Measurements from ENCODE around the gene SLC16A11. TPM values are rescaled to one million over a fixed set of nuclear protein-coding genes. Genes with fewer than 3 reads are reported as not detected.

The SLC16A11 gene
- total RNA-seq, 4 donors from 2014 or later, result 0.31 to 0.78 TPM; not detected in 2

DNA sequence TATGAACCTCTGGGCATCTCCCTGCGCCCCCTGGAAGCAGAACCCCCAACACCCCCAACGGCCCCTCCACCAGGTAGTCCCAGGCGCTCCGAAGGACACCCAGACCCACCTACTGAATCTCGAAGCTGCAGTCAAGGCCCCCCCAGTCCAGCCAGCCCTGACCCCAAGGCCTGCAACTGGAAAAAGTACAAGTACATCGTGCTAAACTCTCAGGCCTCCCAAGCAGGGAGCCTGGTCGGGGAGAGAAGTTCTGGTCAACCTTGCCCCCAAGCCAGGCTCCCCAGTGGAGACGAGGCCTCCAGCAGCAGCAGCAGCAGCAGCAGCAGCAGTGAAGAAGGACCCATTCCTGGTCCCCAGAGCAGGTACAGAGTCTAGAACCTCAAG lies 19.5 kb downstream of the SLC16A11 start:
- Histone ChIP-seq H3K4me1 (peaks cover 20 to 24% of the 10 kb centered on the region in 2 donors), H3K27ac (peak overlapping the region in 3 of 4 donors; percentile 42 to 99 (median 65)), H3K9me3 (no peaks in the 10 kb centered on the region), H3K4me3 (peak overlapping the region in 3 of 4 donors; percentile 11 to 45 (median 35)), H3K36me3 (no peaks in the 10 kb centered on the region), H3K27me3 (peaks cover 14 to 16% (median 15%) of the 10 kb centered on the region in 3 donors)
- TF ChIP-seq, protein P1, sequence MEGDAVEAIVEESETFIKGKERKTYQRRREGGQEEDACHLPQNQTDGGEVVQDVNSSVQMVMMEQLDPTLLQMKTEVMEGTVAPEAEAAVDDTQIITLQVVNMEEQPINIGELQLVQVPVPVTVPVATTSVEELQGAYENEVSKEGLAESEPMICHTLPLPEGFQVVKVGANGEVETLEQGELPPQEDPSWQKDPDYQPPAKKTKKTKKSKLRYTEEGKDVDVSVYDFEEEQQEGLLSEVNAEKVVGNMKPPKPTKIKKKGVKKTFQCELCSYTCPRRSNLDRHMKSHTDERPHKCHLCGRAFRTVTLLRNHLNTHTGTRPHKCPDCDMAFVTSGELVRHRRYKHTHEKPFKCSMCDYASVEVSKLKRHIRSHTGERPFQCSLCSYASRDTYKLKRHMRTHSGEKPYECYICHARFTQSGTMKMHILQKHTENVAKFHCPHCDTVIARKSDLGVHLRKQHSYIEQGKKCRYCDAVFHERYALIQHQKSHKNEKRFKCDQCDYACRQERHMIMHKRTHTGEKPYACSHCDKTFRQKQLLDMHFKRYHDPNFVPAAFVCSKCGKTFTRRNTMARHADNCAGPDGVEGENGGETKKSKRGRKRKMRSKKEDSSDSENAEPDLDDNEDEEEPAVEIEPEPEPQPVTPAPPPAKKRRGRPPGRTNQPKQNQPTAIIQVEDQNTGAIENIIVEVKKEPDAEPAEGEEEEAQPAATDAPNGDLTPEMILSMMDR (IDR thresholded peaks at IDR 0.05 in 4 of 5, conservative IDR thresholded peaks at IDR 0.05 in 1 of 5), result no peak
- TF ChIP-seq POLR2A (IDR thresholded peaks at IDR 0.05), result no peak
- intact Hi-C loops (cut with DNase I; ENCODE audit: low total_unique reads), result loop anchor here (10.0 kb wide), 1 partner anchor 460 kb away; the partner anchor contains the start of genes POLR2A and SLC35G6
- ATAC-seq, result no peak
- in situ Hi-C loops (cut with MboI; ENCODE audit: low sequenced_read_pairs in 4 of 4), result loop anchor here (25.0 kb wide), 2 partner anchors 362 to 387 kb away; partner anchors contain the start of genes C17orf100 (in 3 of the 4), MED31 (in 3 of the 4), KIAA0753 (in 1 of the 4) and TXNDC17 (in 1 of the 4)
- DNase-seq, result no peak

DNA sequence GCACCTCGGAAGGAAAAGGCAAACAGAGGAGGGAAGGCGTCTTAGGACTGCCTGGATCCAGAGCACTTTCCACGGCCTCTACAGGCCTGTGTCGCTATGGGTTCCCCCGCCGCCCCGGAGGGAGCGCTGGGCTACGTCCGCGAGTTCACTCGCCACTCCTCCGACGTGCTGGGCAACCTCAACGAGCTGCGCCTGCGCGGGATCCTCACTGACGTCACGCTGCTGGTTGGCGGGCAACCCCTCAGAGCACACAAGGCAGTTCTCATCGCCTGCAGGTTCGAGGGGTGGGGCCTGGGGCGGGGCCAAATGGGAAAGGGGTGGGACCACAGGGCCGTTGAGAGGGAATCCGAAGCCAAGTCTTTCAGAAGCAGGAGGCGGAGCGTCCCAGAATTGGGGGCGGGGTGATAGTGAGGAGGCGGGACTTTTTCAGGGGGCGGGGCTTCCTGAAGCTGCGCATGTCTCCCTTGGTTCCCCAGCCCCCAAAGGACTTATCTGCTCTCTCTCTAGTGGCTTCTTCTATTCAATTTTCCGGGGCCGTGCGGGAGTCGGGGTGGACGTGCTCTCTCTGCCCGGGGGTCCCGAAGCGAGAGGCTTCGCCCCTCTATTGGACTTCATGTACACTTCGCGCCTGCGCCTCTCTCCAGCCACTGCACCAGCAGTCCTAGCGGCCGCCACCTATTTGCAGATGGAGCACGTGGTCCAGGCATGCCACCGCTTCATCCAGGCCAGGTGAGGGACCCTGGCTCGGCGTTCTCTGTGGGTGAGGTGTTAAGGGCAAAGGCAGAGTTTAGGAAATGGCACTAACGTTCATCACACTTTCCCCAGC lies 20.1 kb downstream of the SLC16A11 start:
- TF ChIP-seq, protein P1 (IDR thresholded peaks at IDR 0.05 in 4 of 5, conservative IDR thresholded peaks at IDR 0.05 in 1 of 5), result no peak
- TF ChIP-seq POLR2A (IDR thresholded peaks at IDR 0.05), result peak; percentile 65 to 78
- Histone ChIP-seq H3K36me3 (no peaks in the 10 kb centered on the region), H3K27me3 (peaks cover 14 to 16% (median 15%) of the 10 kb centered on the region in 3 donors), H3K9me3 (no peaks in the 10 kb centered on the region), H3K4me3 (peak overlapping the region; percentile 35 to 56 (median 44)), H3K27ac (peak overlapping the region; percentile 93 to 99 (median 96)), H3K4me1 (peaks cover 17 to 30% of the 10 kb centered on the region in 2 donors)
- in situ Hi-C loops (cut with MboI; ENCODE audit: low sequenced_read_pairs in 4 of 4), result loop anchor here (25.0 kb wide), 2 partner anchors 361 to 386 kb away; partner anchors contain the start of genes C17orf100 (in 3 of the 4), MED31 (in 3 of the 4), KIAA0753 (in 1 of the 4) and TXNDC17 (in 1 of the 4)
- intact Hi-C loops (cut with DNase I; ENCODE audit: low total_unique reads), result loop anchor here (10.0 kb wide), 1 partner anchor 461 kb away; the partner anchor contains the start of genes POLR2A and SLC35G6
- DNase-seq (peak; percentile 69 to 88), ATAC-seq (peak; percentile 41 to 56)

DNA sequence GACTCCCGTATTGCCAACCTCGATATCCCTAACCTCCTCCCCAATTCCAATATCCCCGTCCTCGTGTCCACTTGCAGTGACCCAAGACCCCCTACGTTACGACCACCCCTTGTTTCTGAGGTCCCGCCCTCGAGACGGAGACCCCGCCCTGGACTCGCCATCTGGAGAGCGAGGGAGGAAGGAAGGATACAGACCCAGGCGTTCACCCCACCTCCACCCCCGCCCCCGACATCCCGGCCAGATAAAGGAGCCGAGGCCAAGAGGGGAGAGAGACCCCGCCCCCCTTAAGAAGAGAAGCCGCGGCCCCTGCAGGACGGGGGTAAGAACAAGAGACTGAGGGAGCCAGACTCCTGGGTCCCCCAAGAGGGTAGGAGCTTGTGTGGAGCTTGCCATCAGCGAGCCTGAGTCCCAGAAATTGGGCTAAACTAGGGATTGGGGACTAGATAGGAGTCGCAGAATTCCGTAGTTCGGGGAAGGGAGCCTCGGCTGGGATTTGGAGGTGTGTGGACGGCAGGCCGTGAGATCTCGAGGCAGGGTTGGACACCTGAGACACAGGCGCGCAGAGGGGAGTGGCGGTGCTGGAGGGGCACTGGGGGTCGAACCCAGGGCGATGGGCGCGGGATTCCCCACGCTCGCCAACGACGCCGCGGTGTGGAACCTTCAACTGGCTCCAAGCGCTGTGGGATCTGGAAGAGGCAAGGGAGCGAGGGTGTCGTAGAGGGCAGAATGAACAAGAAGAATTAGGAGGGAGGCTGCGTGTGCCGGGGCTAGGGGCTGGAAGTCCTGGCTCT lies 20.9 kb downstream of the SLC16A11 start, which contains the start of gene BCL6B:
BCL6B (plus strand) TSS at position 270 of the 791 bp plus-strand sequence. CDS start 622 bp downstream, outside the sequence.
- DNase-seq (no peak), ATAC-seq (no peak)
- Histone ChIP-seq H3K27ac (peak within 1 kb of the TSS; percentile 93 to 99 (median 96)), H3K27me3 (peaks cover 14 to 16% (median 15%) of the 10 kb centered on the region in 3 donors), H3K4me3 (peak within 1 kb of the TSS; percentile 35 to 56 (median 47)), H3K4me1 (peaks cover 22 to 35% of the 10 kb centered on the region in 2 donors), H3K36me3 (no peaks in the 10 kb centered on the region), H3K9me3 (no peaks in the 10 kb centered on the region)
- in situ Hi-C loops (cut with MboI; ENCODE audit: low sequenced_read_pairs in 4 of 4), result loop anchor here (25.0 kb wide), 2 partner anchors 361 to 386 kb away; partner anchors contain the start of genes C17orf100 (in 3 of the 4), MED31 (in 3 of the 4), KIAA0753 (in 1 of the 4) and TXNDC17 (in 1 of the 4)
- intact Hi-C loops (cut with DNase I; ENCODE audit: low total_unique reads), result loop anchor here (1.0 to 10.0 kb wide), 2 partner anchors 109 to 462 kb away; partner anchors contain the start of genes POLR2A and SLC35G6
- TF ChIP-seq POLR2A (IDR thresholded peaks at IDR 0.05), result no peak
- TF ChIP-seq, protein P1 (IDR thresholded peaks at IDR 0.05 in 4 of 5, conservative IDR thresholded peaks at IDR 0.05 in 1 of 5), result no peak
